ENCODE results near the gene PTPN21.
A peak's percentile ranks its signal among the peaks of the same experiment; 100 is the strongest.

The PTPN21 gene

GRCh38 chr14:88554457-88555286, at the start of gene PTPN21:
Gene PTPN21, minus strand, starts transcription at chr14:88555007. Its CDS starts 4,590 bp downstream, at chr14:88550417.
- DNase-seq: no peak

GRCh38 chr14:88604212-88604611, 49.4 kb upstream of the PTPN21 start:
- no peak for DNase-seq

GRCh38 chr14:88599761-88600439, 45.1 kb upstream of the PTPN21 start:
- no peak for DNase-seq

GRCh38 chr14:88599326-88599725, 44.5 kb upstream of the PTPN21 start:
- no peak for DNase-seq

- DNase-seq: no peak
Measured at GRCh38 chr14:88598097-88598675, 43.4 kb upstream of the PTPN21 start.

- DNase-seq: no peak
Measured at GRCh38 chr14:88597601-88598000, 42.8 kb upstream of the PTPN21 start.

- no peak for DNase-seq
Measured at GRCh38 chr14:88597038-88597437, 42.2 kb upstream of the PTPN21 start.

- DNase-seq: no peak
Measured at GRCh38 chr14:88592031-88592430, 37.2 kb upstream of the PTPN21 start.

- no peak for DNase-seq
Measured at GRCh38 chr14:88590173-88590572, 35.4 kb upstream of the PTPN21 start.

- DNase-seq: no peak
Measured at GRCh38 chr14:88588081-88588480, 33.3 kb upstream of the PTPN21 start.

GRCh38 chr14:88584451-88584850, 29.6 kb upstream of the PTPN21 start:
- no peak for DNase-seq

GRCh38 chr14:88576222-88576621, 21.4 kb upstream of the PTPN21 start:
- DNase-seq: no peak

- DNase-seq: no peak
Measured at GRCh38 chr14:88572117-88572516, 17.3 kb upstream of the PTPN21 start.

- no peak for DNase-seq
Measured at GRCh38 chr14:88568196-88568595, 13.4 kb upstream of the PTPN21 start.

- no peak for DNase-seq
Measured at GRCh38 chr14:88565427-88565826, 10.6 kb upstream of the PTPN21 start.

GRCh38 chr14:88563845-88564244, 9.0 kb upstream of the PTPN21 start:
- no peak for DNase-seq

GRCh38 chr14:88562831-88563686, 8.3 kb upstream of the PTPN21 start, which contains the start of gene ZC3H14:
Gene ZC3H14, plus strand, starts transcription at chr14:88563037. Its CDS starts 97 bp downstream, at chr14:88563134.
- peak; percentile 88 for DNase-seq

- no peak for DNase-seq
Measured at GRCh38 chr14:88562532-88562830, 7.7 kb upstream of the PTPN21 start.

- peak; percentile 11 for DNase-seq
Measured at GRCh38 chr14:88559852-88560251, 5.0 kb upstream of the PTPN21 start.

- DNase-seq: no peak
Measured at GRCh38 chr14:88556581-88556980, 1.8 kb upstream of the PTPN21 start.

GRCh38 chr14:88553886-88554456, 836 bp downstream of the PTPN21 start:
- peak; percentile 52 for DNase-seq

- peak; percentile 48 for DNase-seq
Measured at GRCh38 chr14:88552876-88553275, 1.9 kb downstream of the PTPN21 start.

GRCh38 chr14:88551980-88552431, 2.8 kb downstream of the PTPN21 start:
- peak; percentile 57 for DNase-seq

Data from NCI-H748 treated with DMSO at 0.1 percent for 48 hours (cell line).